Spinal cord (tissue), 10 donors: ENCODE measurements around the gene ELAVL4. TPM values are rescaled to one million over a fixed set of nuclear protein-coding genes. Genes with fewer than 3 reads are reported as not detected.

Experiments used
- DNase-seq, 6 donors: peaks; one replicate each; pipeline versions ENCODE4 v3.0.0 to v3.0.0-alpha.2; 2013 to 2015; ENCODE audit warnings: low spot score in 6 of 6, low read depth in 4 of 6
- H3K27ac ChIP-seq: one replicate; pipeline ENCODE4 v1.5.1; 2013; ENCODE audit warnings: low read depth, low read length, control low read depth
- H3K27me3 ChIP-seq: one replicate; pipeline ENCODE4 v1.6.1; 2013; ENCODE audit warnings: low read length; ENCODE audit not compliant: control insufficient read depth, insufficient read depth
- H3K36me3 ChIP-seq: one replicate; pipeline ENCODE4 v1.6.1; 2013; ENCODE audit warnings: low read length; ENCODE audit not compliant: control insufficient read depth, insufficient read depth
- H3K4me1 ChIP-seq: one replicate; pipeline ENCODE4 v1.6.1; 2013; ENCODE audit warnings: low read length; ENCODE audit not compliant: control insufficient read depth, insufficient read depth
- H3K4me3 ChIP-seq: one replicate; pipeline ENCODE4 v1.5.1; 2013; ENCODE audit warnings: low read depth, low read length, control low read depth
- H3K9me3 ChIP-seq: one replicate; pipeline ENCODE4 v1.6.1; 2013; ENCODE audit warnings: low read length; ENCODE audit not compliant: control insufficient read depth, insufficient read depth
- WGBS: methylation state at CpG from one replicate; pipeline ENCODE4 v1.1.5; 2013; ENCODE audit warnings: missing lambda C conversion rate; ENCODE audit not compliant: insufficient coverage; 5-methylcytosine and 5-hydroxymethylcytosine counted together
- polyA plus RNA-seq, 2 donors: library from polyadenylated mRNA; unstranded; fragments of 120-200 nt; gene quantifications; one replicate each; pipeline ENCODE4 v1.2.1, GENCODE V29; 2013; ENCODE audit not compliant: insufficient read length in 2 of 2
- total RNA-seq, 2 donors: library from RNA; depleted of rRNA in 1 of 2; stranded (reverse); fragments of 120-200 nt in 1 of 2; fragments of >200 nt in 1 of 2; gene quantifications; one replicate each; pipeline versions ENCODE4 v1.2.3 to v1.2.4, GENCODE V29; 2013 to 2014
- donor health status: healthy.

The ELAVL4 gene
- total and polyA plus RNA-seq, 4 donors: 24.8 to 77.4 (median 68.5) TPM

- no peak overlapping the region for H3K4me3 ChIP-seq
- no peaks in the 10 kb centered on the region for H3K36me3 ChIP-seq
- H3K27ac ChIP-seq: peak overlapping the region; percentile 57
- WGBS: 31% methylated on average over 2 of the region's 2 CpGs
- H3K9me3 ChIP-seq: no peaks in the 10 kb centered on the region
- H3K4me1 ChIP-seq: peaks cover 14% of the 10 kb centered on the region
- peak; percentile 73 to 96 (median 81) for DNase-seq
- H3K27me3 ChIP-seq: no peaks in the 10 kb centered on the region
These were observed 143.5 kb downstream of the ELAVL4 start for GRCh38 chr1:50252196-50252595.

Other genes with a start within 250 kb of the ELAVL4 start
- gene AGBL4, start 85.0 kb upstream of the ELAVL4 start, total RNA-seq: 1 to 10 TPM; 5.1 to 6.8 TPM
- 1 to 10 TPM; 3.8 to 4.3 TPM for gene AGBL4, start 85.0 kb upstream of the ELAVL4 start, polyA plus RNA-seq